Skeletal muscle cell (primary cell): ENCODE data around the gene C12orf43.

Experiments
- DNase-seq: peaks from one replicate; pipeline ENCODE4 v3.0.0-alpha.2; 2010; ENCODE audit warnings: low read depth
- H3K4me3 ChIP-seq: 2 replicates; pipeline ENCODE4 v1.5.1; 2011; ENCODE audit warnings: low read depth, mild to moderate bottlenecking, control low read depth, low read length, moderate library complexity

The C12orf43 gene

GRCh38 chr12:120956579-120957300 lies 59.5 kb downstream of the C12orf43 start:
- DNase-seq = no peak
- no peak overlapping the region for H3K4me3 ChIP-seq

DNA sequence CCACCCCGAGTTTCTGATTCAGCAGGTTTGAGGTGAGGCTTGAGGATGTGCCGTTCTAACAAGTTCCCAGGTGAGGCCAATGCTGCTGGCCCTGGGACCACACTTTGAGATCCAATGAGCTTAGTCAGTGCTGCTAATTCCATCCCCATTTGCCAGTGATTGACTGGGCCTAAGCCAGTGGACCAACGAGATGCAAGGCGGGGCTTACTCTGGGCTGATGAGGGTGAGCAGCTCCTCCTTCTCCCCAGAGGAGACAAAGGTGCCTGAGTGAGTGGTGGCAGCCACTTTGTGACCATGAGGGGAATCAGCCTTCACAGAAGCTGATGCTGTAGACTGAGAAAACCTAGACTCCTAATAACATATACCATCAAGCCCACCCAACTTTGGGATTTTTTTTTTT lies 61.1 kb downstream of the C12orf43 start:
- H3K4me3 ChIP-seq = no peak overlapping the region
- DNase-seq = no peak

DNA sequence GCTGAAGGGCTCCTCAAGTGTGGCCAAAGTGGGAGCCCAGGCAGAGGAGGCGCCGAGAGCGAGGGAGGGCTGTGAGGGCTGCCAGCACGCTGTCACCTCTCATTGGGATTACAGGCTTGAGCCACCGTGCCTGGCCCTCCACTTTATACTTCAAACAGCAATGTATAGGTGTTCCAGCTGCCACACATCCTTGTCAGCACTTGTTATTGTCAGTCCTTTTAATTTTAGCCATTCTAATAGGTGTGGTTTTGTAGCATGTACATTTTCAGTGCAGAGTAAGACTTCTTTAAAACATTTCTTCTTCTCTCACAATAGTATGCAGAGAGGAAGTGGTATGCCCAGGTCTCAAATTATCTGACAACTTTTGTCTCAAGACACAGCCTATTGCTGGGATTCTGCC lies 65.5 kb downstream of the C12orf43 start:
- DNase-seq = no peak
- H3K4me3 ChIP-seq = no peak overlapping the region
